Measurements from ENCODE around the gene MAL. TPM values are rescaled to one million over a fixed set of nuclear protein-coding genes. Genes with fewer than 3 reads are reported as not detected.

The MAL gene
- total RNA-seq, 3 donors from 2014 or later (not counting 1 experiment from before 2014, with no cell fraction given): 0.54 to 3.3 (median 1.8) TPM

DNA sequence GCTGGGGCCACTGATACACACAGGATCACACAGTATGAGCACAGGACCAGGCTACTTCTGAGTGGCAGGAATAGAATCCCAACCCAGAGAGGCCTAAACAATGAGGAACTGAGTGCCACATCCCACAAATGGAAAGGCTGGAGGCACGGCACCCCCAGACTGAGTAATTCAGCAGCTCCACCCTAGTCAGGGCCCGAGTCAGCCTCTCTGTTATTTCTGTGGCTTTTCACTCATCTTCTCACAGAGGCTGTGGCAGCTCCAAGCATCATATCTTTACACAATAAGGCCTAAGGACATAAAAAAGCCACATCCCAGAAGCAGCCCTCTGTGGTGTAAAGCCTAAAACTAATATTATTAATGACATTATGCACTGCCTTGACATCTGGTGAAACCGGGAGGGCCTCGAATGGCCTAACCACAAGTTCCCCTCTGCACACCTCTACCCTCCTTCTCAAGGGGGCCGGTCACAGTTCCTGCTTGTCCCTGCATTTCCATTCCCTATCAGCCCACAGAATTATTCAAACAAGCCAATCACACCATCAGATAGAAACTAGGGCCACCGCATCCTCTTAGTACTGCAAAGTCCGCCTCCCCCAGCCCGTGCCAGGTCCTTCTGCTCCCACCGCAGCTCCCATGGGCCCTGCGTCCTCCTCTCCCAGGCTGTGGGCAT is 12.5 kb upstream of the MAL start:
- TF ChIP-seq, protein P1, sequence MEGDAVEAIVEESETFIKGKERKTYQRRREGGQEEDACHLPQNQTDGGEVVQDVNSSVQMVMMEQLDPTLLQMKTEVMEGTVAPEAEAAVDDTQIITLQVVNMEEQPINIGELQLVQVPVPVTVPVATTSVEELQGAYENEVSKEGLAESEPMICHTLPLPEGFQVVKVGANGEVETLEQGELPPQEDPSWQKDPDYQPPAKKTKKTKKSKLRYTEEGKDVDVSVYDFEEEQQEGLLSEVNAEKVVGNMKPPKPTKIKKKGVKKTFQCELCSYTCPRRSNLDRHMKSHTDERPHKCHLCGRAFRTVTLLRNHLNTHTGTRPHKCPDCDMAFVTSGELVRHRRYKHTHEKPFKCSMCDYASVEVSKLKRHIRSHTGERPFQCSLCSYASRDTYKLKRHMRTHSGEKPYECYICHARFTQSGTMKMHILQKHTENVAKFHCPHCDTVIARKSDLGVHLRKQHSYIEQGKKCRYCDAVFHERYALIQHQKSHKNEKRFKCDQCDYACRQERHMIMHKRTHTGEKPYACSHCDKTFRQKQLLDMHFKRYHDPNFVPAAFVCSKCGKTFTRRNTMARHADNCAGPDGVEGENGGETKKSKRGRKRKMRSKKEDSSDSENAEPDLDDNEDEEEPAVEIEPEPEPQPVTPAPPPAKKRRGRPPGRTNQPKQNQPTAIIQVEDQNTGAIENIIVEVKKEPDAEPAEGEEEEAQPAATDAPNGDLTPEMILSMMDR (IDR thresholded peaks at IDR 0.05): no peak
- Mint-ChIP-seq H3K9me3 (no peaks in the 10 kb centered on the region), H3K27me3 (ENCODE audit: low read depth in 2 of 2) (peaks cover 0 to 4% of the 10 kb centered on the region in 2 donors), H3K4me3 (no peak overlapping the region), H3K4me1 (no peaks in the 10 kb centered on the region), H3K36me3 (no peaks in the 10 kb centered on the region), H3K27ac (no peak overlapping the region)
- Histone ChIP-seq H3K27me3 (ENCODE audit: control insufficient read depth, insufficient read depth, low read length) (no peaks in the 10 kb centered on the region), H3K36me3 (ENCODE audit: control insufficient read depth, insufficient read depth, low read length) (no peaks in the 10 kb centered on the region), H3K9me3 (ENCODE audit: control insufficient read depth, insufficient read depth, low read length) (no peaks in the 10 kb centered on the region), H3K4me1 (ENCODE audit: control insufficient read depth, insufficient read depth, low read length) (no peaks in the 10 kb centered on the region), H3K4me3 (ENCODE audit: low read length) (no peak overlapping the region), H3K27ac (ENCODE audit: low read length) (no peak overlapping the region)
- ATAC-seq: no peak
- 32% methylated on average over 10 of the region's 10 CpGs for WGBS (ENCODE audit: insufficient coverage)
- intact Hi-C loops (cut with micrococcal nuclease): no loop called here
- DNase-seq: no peak

DNA sequence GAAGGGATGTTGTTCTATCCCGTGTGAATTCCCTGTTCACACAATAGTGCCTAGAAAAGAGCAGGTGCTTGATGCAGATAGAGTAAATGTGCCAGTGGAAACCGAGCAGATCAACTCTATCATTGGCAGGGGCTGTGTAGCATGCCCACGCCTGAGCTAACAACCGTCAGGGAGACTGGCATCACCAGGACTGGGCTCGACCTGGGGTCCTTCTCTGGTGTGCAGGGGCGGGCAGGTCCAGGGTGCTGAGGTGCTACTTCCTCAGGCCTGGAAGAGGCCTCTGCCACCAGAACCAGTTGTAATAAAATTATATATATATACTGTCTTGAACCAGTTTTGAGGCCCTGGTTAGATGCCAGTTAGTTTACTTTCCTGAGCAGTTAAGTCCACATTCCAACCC is 11.8 kb upstream of the MAL start:
- peaks cover 0 to 4% of the 10 kb centered on the region in 2 donors for H3K27me3 Mint-ChIP-seq (ENCODE audit: low read depth in 2 of 2)
- H3K4me1 Mint-ChIP-seq: no peaks in the 10 kb centered on the region
- H3K27ac Mint-ChIP-seq: no peak overlapping the region
- H3K9me3 ChIP-seq (ENCODE audit: control insufficient read depth, insufficient read depth, low read length): no peaks in the 10 kb centered on the region
- ATAC-seq (no peak), DNase-seq (no peak)
- intact Hi-C loops (cut with micrococcal nuclease): no loop called here
- no peak overlapping the region for H3K27ac ChIP-seq (ENCODE audit: low read length)
- no peak overlapping the region for H3K4me3 Mint-ChIP-seq
- H3K36me3 Mint-ChIP-seq: no peaks in the 10 kb centered on the region
- H3K27me3 ChIP-seq (ENCODE audit: control insufficient read depth, insufficient read depth, low read length): no peaks in the 10 kb centered on the region
- WGBS (ENCODE audit: insufficient coverage): 84% methylated on average over 6 of the region's 6 CpGs
- no peaks in the 10 kb centered on the region for H3K9me3 Mint-ChIP-seq
- H3K36me3 ChIP-seq (ENCODE audit: control insufficient read depth, insufficient read depth, low read length): no peaks in the 10 kb centered on the region
- no peak overlapping the region for H3K4me3 ChIP-seq (ENCODE audit: low read length)
- TF ChIP-seq, protein P1 (IDR thresholded peaks at IDR 0.05): no peak
- no peaks in the 10 kb centered on the region for H3K4me1 ChIP-seq (ENCODE audit: control insufficient read depth, insufficient read depth, low read length)

DNA sequence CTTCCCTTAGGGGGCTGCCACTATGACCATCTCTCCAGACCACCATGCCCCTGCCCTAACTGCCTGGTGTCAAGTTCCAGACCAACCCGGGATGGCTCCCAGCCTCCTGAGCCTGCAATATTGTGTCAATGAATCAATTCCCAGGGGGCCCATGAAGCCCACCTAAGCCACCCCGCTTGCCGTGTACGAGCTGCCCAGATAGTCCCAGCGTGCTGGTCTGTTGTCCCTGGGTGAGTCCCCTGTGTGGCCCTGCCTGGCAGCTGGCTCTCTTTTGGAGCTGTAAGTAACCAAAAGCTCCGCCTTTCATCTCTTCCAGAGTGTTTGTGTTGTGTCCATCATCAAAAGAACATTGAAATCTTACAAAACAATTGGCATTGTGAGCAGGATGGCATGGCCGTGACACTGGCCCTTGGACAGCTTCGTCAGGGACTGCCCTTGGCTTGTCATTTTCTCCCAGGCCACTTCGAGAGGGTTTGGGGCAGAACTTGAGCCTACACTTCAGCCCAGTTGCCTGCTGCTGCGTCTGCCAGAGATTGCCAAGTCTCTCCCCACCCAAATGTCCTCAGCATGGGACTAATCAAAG is 11.3 kb upstream of the MAL start:
- H3K27me3 Mint-ChIP-seq (ENCODE audit: low read depth in 2 of 2): peaks cover 0 to 4% of the 10 kb centered on the region in 2 donors
- no peaks in the 10 kb centered on the region for H3K36me3 ChIP-seq (ENCODE audit: control insufficient read depth, insufficient read depth, low read length)
- no peaks in the 10 kb centered on the region for H3K4me1 Mint-ChIP-seq
- no peaks in the 10 kb centered on the region for H3K9me3 Mint-ChIP-seq
- no peaks in the 10 kb centered on the region for H3K9me3 ChIP-seq (ENCODE audit: control insufficient read depth, insufficient read depth, low read length)
- H3K27ac ChIP-seq (ENCODE audit: low read length): no peak overlapping the region
- H3K4me1 ChIP-seq (ENCODE audit: control insufficient read depth, insufficient read depth, low read length): no peaks in the 10 kb centered on the region
- DNase-seq (no peak), ATAC-seq (no peak)
- H3K36me3 Mint-ChIP-seq: no peaks in the 10 kb centered on the region
- H3K4me3 Mint-ChIP-seq: no peak overlapping the region
- 84% methylated on average over 10 of the region's 10 CpGs for WGBS (ENCODE audit: insufficient coverage)
- no peak overlapping the region for H3K27ac Mint-ChIP-seq
- intact Hi-C loops (cut with micrococcal nuclease): no loop called here
- H3K4me3 ChIP-seq (ENCODE audit: low read length): no peak overlapping the region
- no peaks in the 10 kb centered on the region for H3K27me3 ChIP-seq (ENCODE audit: control insufficient read depth, insufficient read depth, low read length)
- TF ChIP-seq, protein P1 (IDR thresholded peaks at IDR 0.05): no peak

Measured in natural killer cell (primary cell).